Effector memory CD8-positive, alpha-beta T cell (primary cell): Measurements from ENCODE around the gene SMG1.

Experiments
- ATAC-seq: fragments of 150-1000 bp; cut with Tn5 transposase; replicated peaks from 2 replicates; pipeline ENCODE4 v1.10.0; 2021; ENCODE audit warnings: mild to moderate bottlenecking, moderate library complexity
- DNase-seq, 3 experiments: peaks; one replicate each; pipeline ENCODE4 v3.0.0; 2021
- H3K27ac Mint-ChIP-seq, 2 donors: one replicate each; pipeline ENCODE4 v1.8.0; 2022; ENCODE audit warnings: mild to moderate bottlenecking in 2 of 2, mixed read lengths in 2 of 2, moderate library complexity in 2 of 2
- H3K27me3 Mint-ChIP-seq, 2 donors: one replicate each; pipeline ENCODE4 v1.8.0; 2022; ENCODE audit warnings: mixed read lengths in 2 of 2
- H3K36me3 Mint-ChIP-seq: one replicate; pipeline ENCODE4 v1.8.0; 2022; ENCODE audit warnings: mild to moderate bottlenecking, moderate library complexity, mixed read lengths; ENCODE audit not compliant: insufficient read depth
- H3K4me1 Mint-ChIP-seq, 2 donors: one replicate each; pipeline ENCODE4 v1.8.0; 2022; ENCODE audit warnings: low read depth in 2 of 2, mixed read lengths in 2 of 2
- H3K4me3 Mint-ChIP-seq, 2 donors: one replicate each; pipeline ENCODE4 v1.8.0; 2022; ENCODE audit warnings: mild to moderate bottlenecking in 2 of 2, mixed read lengths in 2 of 2, moderate library complexity in 2 of 2
- H3K9me3 Mint-ChIP-seq, 2 donors: one replicate each; pipeline ENCODE4 v1.8.0; 2022; ENCODE audit warnings: mixed read lengths in 2 of 2

SMG1 gene

GRCh38 chr16:18829251-18829650 lies 97.0 kb downstream of the SMG1 start:
- no peaks in the 10 kb centered on the region for H3K4me1 Mint-ChIP-seq
- H3K27me3 Mint-ChIP-seq = no peaks in the 10 kb centered on the region
- H3K27ac Mint-ChIP-seq = no peak overlapping the region
- peaks cover 62% of the 10 kb centered on the region for H3K36me3 Mint-ChIP-seq
- no peaks in the 10 kb centered on the region for H3K9me3 Mint-ChIP-seq
- ATAC-seq = no peak
- no peak overlapping the region for H3K4me3 Mint-ChIP-seq
- no peak for DNase-seq

- DNase-seq (no peak), ATAC-seq (no peak)
- Mint-ChIP-seq H3K9me3 (no peaks in the 10 kb centered on the region), H3K4me1 (no peaks in the 10 kb centered on the region), H3K27me3 (no peaks in the 10 kb centered on the region), H3K36me3 (peaks cover 51% of the 10 kb centered on the region), H3K4me3 (no peak overlapping the region), H3K27ac (peak overlapping the region in 1 of 2 donors; percentile 50)
These were observed 98.3 kb downstream of the SMG1 start for GRCh38 chr16:18827890-18828289.

- Mint-ChIP-seq H3K27me3 (no peaks in the 10 kb centered on the region), H3K36me3 (peaks cover 63% of the 10 kb centered on the region), H3K4me3 (no peak overlapping the region), H3K9me3 (no peaks in the 10 kb centered on the region), H3K4me1 (peaks cover 7 to 11% of the 10 kb centered on the region in 2 donors), H3K27ac (no peak overlapping the region)
- no peak for DNase-seq
- no peak for ATAC-seq
These were observed 109.9 kb downstream of the SMG1 start for GRCh38 chr16:18816286-18816685.

GRCh38 chr16:18811925-18812324 lies 114.3 kb downstream of the SMG1 start:
- H3K4me1 Mint-ChIP-seq = no peaks in the 10 kb centered on the region
- no peak overlapping the region for H3K4me3 Mint-ChIP-seq
- H3K27ac Mint-ChIP-seq = no peak overlapping the region
- H3K27me3 Mint-ChIP-seq = no peaks in the 10 kb centered on the region
- no peaks in the 10 kb centered on the region for H3K9me3 Mint-ChIP-seq
- ATAC-seq (no peak), DNase-seq (no peak)
- H3K36me3 Mint-ChIP-seq = peaks cover 81% of the 10 kb centered on the region

GRCh38 chr16:18809165-18809564 lies 117.0 kb downstream of the SMG1 start:
- H3K4me1 Mint-ChIP-seq = peaks cover 0 to 5% of the 10 kb centered on the region in 2 donors
- H3K9me3 Mint-ChIP-seq = no peaks in the 10 kb centered on the region
- no peak for ATAC-seq
- H3K27me3 Mint-ChIP-seq = no peaks in the 10 kb centered on the region
- H3K4me3 Mint-ChIP-seq = no peak overlapping the region
- H3K36me3 Mint-ChIP-seq = peaks cover 66% of the 10 kb centered on the region
- no peak overlapping the region for H3K27ac Mint-ChIP-seq
- DNase-seq = no peak

- ATAC-seq = no peak
- H3K9me3 Mint-ChIP-seq = no peaks in the 10 kb centered on the region
- H3K4me1 Mint-ChIP-seq = peaks cover 15 to 29% of the 10 kb centered on the region in 2 donors
- no peak for DNase-seq
- peaks cover 51% of the 10 kb centered on the region for H3K36me3 Mint-ChIP-seq
- H3K27ac Mint-ChIP-seq = peak overlapping the region in 1 of 2 donors; percentile 80
- no peaks in the 10 kb centered on the region for H3K27me3 Mint-ChIP-seq
- no peak overlapping the region for H3K4me3 Mint-ChIP-seq
These were observed 120.9 kb downstream of the SMG1 start for GRCh38 chr16:18805257-18805773.

GRCh38 chr16:18804540-18804939 lies 121.7 kb downstream of the SMG1 start:
- Mint-ChIP-seq H3K27me3 (no peaks in the 10 kb centered on the region), H3K27ac (peak overlapping the region; percentile 63 to 80), H3K4me3 (no peak overlapping the region), H3K36me3 (peaks cover 43% of the 10 kb centered on the region), H3K4me1 (peaks cover 22 to 37% of the 10 kb centered on the region in 2 donors), H3K9me3 (no peaks in the 10 kb centered on the region)
- no peak for ATAC-seq
- DNase-seq = no peak

- peaks cover 36% of the 10 kb centered on the region for H3K36me3 Mint-ChIP-seq
- DNase-seq = no peak
- no peaks in the 10 kb centered on the region for H3K9me3 Mint-ChIP-seq
These were observed 122.4 kb downstream of the SMG1 start for GRCh38 chr16:18803569-18804462.

GRCh38 chr16:18802767-18803343 lies 123.4 kb downstream of the SMG1 start:
- Mint-ChIP-seq H3K4me3 (peak overlapping the region; percentile 94 to 98), H3K4me1 (peaks cover 23 to 42% of the 10 kb centered on the region in 2 donors), H3K9me3 (no peaks in the 10 kb centered on the region), H3K27ac (peak overlapping the region; percentile 51 to 96), H3K36me3 (peaks cover 33% of the 10 kb centered on the region), H3K27me3 (no peaks in the 10 kb centered on the region)
- ATAC-seq (no peak), DNase-seq (no peak)

More at GRCh38 chr16:18803569-18804462, 122.4 kb downstream of the SMG1 start:
- ATAC-seq = no peak
- H3K4me1 Mint-ChIP-seq = peaks cover 23 to 42% of the 10 kb centered on the region in 2 donors
- H3K27me3 Mint-ChIP-seq = no peaks in the 10 kb centered on the region
- H3K4me3 Mint-ChIP-seq = peak overlapping the region; percentile 94 to 98
- peak overlapping the region; percentile 63 to 80 for H3K27ac Mint-ChIP-seq

GRCh38 chr16:18801145-18801972 lies 124.8 kb downstream of the SMG1 start, which contains the start of gene ARL6IP1:
ARL6IP1 (minus strand) TSS chr16:18801549; CDS start chr16:18801466, 83 bp downstream.
- ATAC-seq (peak; percentile 88), DNase-seq (peak; percentile 97 to 99 (median 99))
- no peaks in the 10 kb centered on the region for H3K27me3 Mint-ChIP-seq
- peaks cover 23 to 42% of the 10 kb centered on the region in 2 donors for H3K4me1 Mint-ChIP-seq
- H3K9me3 Mint-ChIP-seq = no peaks in the 10 kb centered on the region
- H3K4me3 Mint-ChIP-seq = peak within 1 kb of the TSS; percentile 94 to 98
- peak within 1 kb of the TSS; percentile 96 to 97 for H3K27ac Mint-ChIP-seq
- H3K36me3 Mint-ChIP-seq = peaks cover 36% of the 10 kb centered on the region

GRCh38 chr16:18800775-18801144 lies 125.4 kb downstream of the SMG1 start:
- Mint-ChIP-seq H3K4me1 (peaks cover 23 to 42% of the 10 kb centered on the region in 2 donors), H3K27me3 (no peaks in the 10 kb centered on the region), H3K4me3 (peak overlapping the region; percentile 94 to 98), H3K27ac (peak overlapping the region; percentile 96 to 97), H3K36me3 (peaks cover 42% of the 10 kb centered on the region), H3K9me3 (no peaks in the 10 kb centered on the region)
- DNase-seq (no peak), ATAC-seq (no peak)

GRCh38 chr16:18800293-18800692 lies 125.9 kb downstream of the SMG1 start:
- ATAC-seq (no peak), DNase-seq (no peak)
- H3K27ac Mint-ChIP-seq = peak overlapping the region; percentile 96 to 97
- H3K9me3 Mint-ChIP-seq = no peaks in the 10 kb centered on the region
- peaks cover 23 to 42% of the 10 kb centered on the region in 2 donors for H3K4me1 Mint-ChIP-seq
- H3K4me3 Mint-ChIP-seq = peak overlapping the region; percentile 94 to 98
- H3K27me3 Mint-ChIP-seq = no peaks in the 10 kb centered on the region
- H3K36me3 Mint-ChIP-seq = peaks cover 47% of the 10 kb centered on the region

- H3K27ac Mint-ChIP-seq = peak overlapping the region; percentile 96 to 97
- peaks cover 23 to 40% of the 10 kb centered on the region in 2 donors for H3K4me1 Mint-ChIP-seq
- peaks cover 52% of the 10 kb centered on the region for H3K36me3 Mint-ChIP-seq
These were observed 126.7 kb downstream of the SMG1 start for GRCh38 chr16:18799500-18799899.

More at GRCh38 chr16:18799500-18799899, 126.7 kb downstream of the SMG1 start:
- H3K9me3 Mint-ChIP-seq = no peaks in the 10 kb centered on the region
- H3K4me3 Mint-ChIP-seq = peak overlapping the region; percentile 94 to 98
- DNase-seq = no peak
- H3K27me3 Mint-ChIP-seq = no peaks in the 10 kb centered on the region
- no peak for ATAC-seq
